Activated CD4-positive, alpha-beta T cell treated with anti-CD3 and anti-CD28 coated beads, Interleukin-2, amount 10 ng/mL, durations not matched to agents 7 days and 5 days (primary cell): ENCODE results near the gene DLGAP4. TPM values are rescaled to one million over a fixed set of nuclear protein-coding genes. Genes with fewer than 3 reads are reported as not detected.

Experiments used
- CTCF ChIA-PET: fragments of 350-600 bp; sonication (Branson Sonifier 250); formaldehyde crosslinking; loops from one replicate; lab custom pipeline; 2021; ENCODE audit warnings: antibody characterized with exemption; lab: Charles Lee
- POLR2A ChIA-PET: fragments of 350-600 bp; sonication (Branson Sonifier 250); formaldehyde crosslinking; loops from one replicate; lab custom pipeline; 2021; ENCODE audit warnings: antibody characterized with exemption; lab: Charles Lee
- DNase-seq: peaks from one replicate; pipeline ENCODE4 v3.0.0-alpha.2; 2020
- H3K27ac Mint-ChIP-seq: one replicate; pipeline ENCODE4 v1.8.0; 2021; ENCODE audit warnings: mild to moderate bottlenecking, moderate library complexity, mixed read lengths
- H3K27me3 Mint-ChIP-seq: one replicate; pipeline ENCODE4 v1.8.0; 2021; ENCODE audit warnings: mixed read lengths
- H3K36me3 Mint-ChIP-seq: one replicate; pipeline ENCODE4 v1.8.0; 2021; ENCODE audit warnings: low read depth, mixed read lengths
- H3K4me1 Mint-ChIP-seq: one replicate; pipeline ENCODE4 v1.8.0; 2021; ENCODE audit warnings: mixed read lengths
- H3K4me3 Mint-ChIP-seq: one replicate; pipeline ENCODE4 v1.8.0; 2021; ENCODE audit warnings: mild to moderate bottlenecking, moderate library complexity, mixed read lengths
- H3K9me3 Mint-ChIP-seq: one replicate; pipeline ENCODE4 v1.8.0; 2021; ENCODE audit warnings: mixed read lengths
- total RNA-seq, 2 experiments: library from RNA; stranded (reverse); gene quantifications; one replicate each; pipeline ENCODE4 v1.2.3, GENCODE V29; 2021

DLGAP4 gene
- total RNA-seq, 2 experiments from 2014 or later = 26.2 to 29.5 TPM

DNA sequence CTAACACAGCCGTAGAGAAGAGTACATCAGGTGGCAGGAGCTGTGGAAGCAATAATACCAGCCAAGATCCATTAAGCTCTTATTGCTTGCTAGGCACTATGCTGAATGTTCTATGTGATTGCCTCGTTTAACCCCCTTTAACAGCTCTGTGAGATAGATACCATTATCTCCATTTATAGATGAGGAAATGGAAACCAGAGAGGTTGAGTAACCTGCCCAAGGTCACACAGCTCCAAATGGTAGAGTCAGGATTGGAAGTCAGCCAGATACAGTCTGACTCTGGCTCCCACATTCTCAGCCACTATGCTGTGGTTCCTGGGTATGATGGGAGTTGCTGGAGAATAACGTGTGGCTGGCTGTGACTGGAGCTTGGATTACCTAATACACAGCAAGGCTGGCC lies 92.4 kb downstream of the DLGAP4 start:
- H3K27ac Mint-ChIP-seq = no peak overlapping the region
- ChIA-PET CTCF (interaction anchor here (0.6 to 1.6 kb wide), 3 partner anchors 41 to 291 kb away, joined by 3 to 12 read pairs (median 3); no protein-coding TSS in a partner anchor), POLR2A (no interaction called here)
- no peaks in the 10 kb centered on the region for H3K4me1 Mint-ChIP-seq
- DNase-seq = no peak
- peaks cover 4% of the 10 kb centered on the region for H3K9me3 Mint-ChIP-seq
- H3K36me3 Mint-ChIP-seq = no peaks in the 10 kb centered on the region
- H3K27me3 Mint-ChIP-seq = peaks cover 16% of the 10 kb centered on the region
- H3K4me3 Mint-ChIP-seq = no peak overlapping the region

DNA sequence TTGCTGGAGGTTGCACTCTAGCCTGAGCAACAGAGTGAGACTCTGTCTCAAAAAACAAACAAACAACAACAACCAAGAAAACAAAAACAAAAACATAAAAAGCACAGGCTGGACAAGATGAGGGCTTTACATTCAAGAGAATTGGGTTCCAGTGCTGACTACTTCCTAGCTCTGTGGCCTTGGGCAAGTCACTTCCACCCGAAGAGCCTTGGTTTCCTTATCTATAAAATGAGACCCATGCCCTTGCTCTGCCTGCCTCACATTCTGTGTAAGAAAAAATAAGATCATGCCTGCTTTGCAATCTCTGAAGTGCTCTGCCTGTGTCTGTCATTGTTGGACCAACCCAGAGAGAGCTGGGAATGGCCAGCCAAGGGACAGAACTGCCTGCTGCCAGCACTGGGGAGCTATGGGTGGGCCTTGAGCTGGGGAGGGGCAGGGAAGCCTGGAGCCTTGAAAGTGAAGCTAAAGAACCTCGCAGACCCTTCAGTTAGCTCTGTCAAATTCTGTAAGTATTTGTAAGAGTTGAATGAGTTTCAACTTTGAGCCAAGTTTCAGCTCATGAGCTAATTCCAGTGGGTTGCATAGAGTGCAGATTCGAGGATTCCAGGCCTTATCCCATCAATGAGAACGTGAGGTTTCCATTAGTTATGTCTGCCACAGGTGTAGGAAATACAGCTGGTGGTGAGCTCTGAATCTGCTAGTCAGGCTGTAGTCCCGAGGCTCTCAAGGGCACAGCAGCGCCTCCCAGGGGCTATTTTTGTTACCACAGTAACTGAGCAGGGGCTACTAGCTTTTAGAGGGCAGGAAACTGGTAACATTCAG lies 93.2 kb downstream of the DLGAP4 start:
- peaks cover 4% of the 10 kb centered on the region for H3K9me3 Mint-ChIP-seq
- peaks cover 16% of the 10 kb centered on the region for H3K27me3 Mint-ChIP-seq
- ChIA-PET POLR2A (no interaction called here), CTCF (interaction anchor here (0.5 to 1.6 kb wide), 8 partner anchors 9 to 407 kb away, joined by 3 to 12 read pairs (median 4); no protein-coding TSS in a partner anchor)
- DNase-seq = peak; percentile 43
- H3K27ac Mint-ChIP-seq = no peak overlapping the region
- no peaks in the 10 kb centered on the region for H3K4me1 Mint-ChIP-seq
- H3K4me3 Mint-ChIP-seq = no peak overlapping the region
- H3K36me3 Mint-ChIP-seq = no peaks in the 10 kb centered on the region

- no peak overlapping the region for H3K27ac Mint-ChIP-seq
- no peak overlapping the region for H3K4me3 Mint-ChIP-seq
- POLR2A ChIA-PET = no interaction called here
- H3K36me3 Mint-ChIP-seq = no peaks in the 10 kb centered on the region
- no peak for DNase-seq
- peaks cover 16% of the 10 kb centered on the region for H3K27me3 Mint-ChIP-seq
- H3K4me1 Mint-ChIP-seq = no peaks in the 10 kb centered on the region
- CTCF ChIA-PET = interaction anchor here (0.6 to 1.6 kb wide), 7 partner anchors 10 to 198 kb away, joined by 3 to 12 read pairs (median 4); no protein-coding TSS in a partner anchor
- H3K9me3 Mint-ChIP-seq = peaks cover 4% of the 10 kb centered on the region
Observed at GRCh38 chr20:36399969-36400545, 93.9 kb downstream of the DLGAP4 start.

GRCh38 chr20:36400909-36401735 lies 95.0 kb downstream of the DLGAP4 start:
- no peaks in the 10 kb centered on the region for H3K4me1 Mint-ChIP-seq
- CTCF ChIA-PET = no interaction called here

DNA sequence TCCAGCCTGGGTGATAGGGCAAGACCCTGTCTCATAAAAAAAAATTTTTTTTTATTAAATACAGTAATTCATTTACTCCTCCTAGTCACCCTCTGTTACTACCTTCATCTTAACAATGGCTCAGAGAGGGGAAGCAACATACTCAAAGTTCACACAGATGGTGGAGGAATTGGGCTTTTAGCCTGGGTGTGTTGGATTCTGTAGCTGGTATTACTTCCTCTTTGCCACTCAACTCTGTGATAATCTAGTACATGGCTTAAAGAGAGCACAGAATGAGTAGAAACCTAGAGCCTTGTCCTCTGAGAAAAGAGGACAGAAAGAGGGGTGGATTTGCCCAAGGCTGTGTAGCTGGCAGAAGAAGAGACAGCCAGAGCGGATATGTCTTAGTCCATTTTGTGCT lies 96.6 kb downstream of the DLGAP4 start:
- H3K9me3 Mint-ChIP-seq = no peaks in the 10 kb centered on the region
- no peak overlapping the region for H3K4me3 Mint-ChIP-seq
- ChIA-PET POLR2A (no interaction called here), CTCF (interaction anchor here (0.6 kb wide), 1 partner anchor 54 kb away, joined by 4 read pairs; no protein-coding TSS in a partner anchor)
- no peak overlapping the region for H3K27ac Mint-ChIP-seq
- no peak for DNase-seq
- peaks cover 16% of the 10 kb centered on the region for H3K27me3 Mint-ChIP-seq
- no peaks in the 10 kb centered on the region for H3K36me3 Mint-ChIP-seq
- H3K4me1 Mint-ChIP-seq = no peaks in the 10 kb centered on the region

More at GRCh38 chr20:36400909-36401735, 95.0 kb downstream of the DLGAP4 start:
- peaks cover 16% of the 10 kb centered on the region for H3K27me3 Mint-ChIP-seq
- no peak overlapping the region for H3K4me3 Mint-ChIP-seq
- peak overlapping the region; percentile 7 for H3K27ac Mint-ChIP-seq
- H3K9me3 Mint-ChIP-seq = peaks cover 4% of the 10 kb centered on the region
- POLR2A ChIA-PET = no interaction called here
- DNase-seq = no peak
- no peaks in the 10 kb centered on the region for H3K36me3 Mint-ChIP-seq

DNA sequence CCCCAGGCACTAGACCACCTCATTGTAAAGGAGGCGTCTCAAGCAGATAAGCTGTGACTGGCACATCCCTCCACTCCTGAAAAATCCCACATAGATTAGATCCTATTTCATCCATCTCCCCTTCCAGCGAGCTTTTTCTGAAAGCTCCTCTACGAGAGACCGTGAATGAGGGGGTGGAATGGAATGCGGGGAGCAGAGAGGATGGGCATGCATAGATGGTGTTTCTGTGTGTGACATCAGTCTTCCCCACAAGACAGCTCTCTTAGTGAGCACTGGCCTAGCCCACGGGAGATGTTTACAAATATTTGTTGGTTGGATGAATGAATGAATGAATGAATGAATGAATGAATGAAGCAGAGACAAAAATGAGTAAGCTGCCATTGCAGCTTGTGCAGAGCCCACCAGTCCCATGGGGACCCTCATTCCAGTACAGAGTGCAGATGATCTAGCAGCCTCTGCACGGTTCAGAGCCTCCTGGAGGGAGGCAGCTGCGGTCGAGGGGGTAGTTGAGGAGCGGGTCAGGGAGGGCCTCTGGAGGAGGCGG lies 98.4 kb downstream of the DLGAP4 start:
- no peak for DNase-seq
- peaks cover 10% of the 10 kb centered on the region for H3K27me3 Mint-ChIP-seq
- CTCF ChIA-PET = interaction anchor here (0.9 kb wide), 1 partner anchor 61 kb away, joined by 3 read pairs; no protein-coding TSS in a partner anchor
- H3K27ac Mint-ChIP-seq = no peak overlapping the region
- H3K4me1 Mint-ChIP-seq = no peaks in the 10 kb centered on the region
- H3K9me3 Mint-ChIP-seq = no peaks in the 10 kb centered on the region
- POLR2A ChIA-PET = no interaction called here
- no peaks in the 10 kb centered on the region for H3K36me3 Mint-ChIP-seq
- no peak overlapping the region for H3K4me3 Mint-ChIP-seq

- Mint-ChIP-seq H3K4me3 (no peak overlapping the region), H3K27ac (no peak overlapping the region), H3K4me1 (no peaks in the 10 kb centered on the region), H3K36me3 (no peaks in the 10 kb centered on the region), H3K27me3 (peaks cover 9% of the 10 kb centered on the region), H3K9me3 (no peaks in the 10 kb centered on the region)
- CTCF ChIA-PET = no interaction called here
- POLR2A ChIA-PET = no interaction called here
- DNase-seq = no peak
Observed at GRCh38 chr20:36405255-36405654, 99.1 kb downstream of the DLGAP4 start.

DNA sequence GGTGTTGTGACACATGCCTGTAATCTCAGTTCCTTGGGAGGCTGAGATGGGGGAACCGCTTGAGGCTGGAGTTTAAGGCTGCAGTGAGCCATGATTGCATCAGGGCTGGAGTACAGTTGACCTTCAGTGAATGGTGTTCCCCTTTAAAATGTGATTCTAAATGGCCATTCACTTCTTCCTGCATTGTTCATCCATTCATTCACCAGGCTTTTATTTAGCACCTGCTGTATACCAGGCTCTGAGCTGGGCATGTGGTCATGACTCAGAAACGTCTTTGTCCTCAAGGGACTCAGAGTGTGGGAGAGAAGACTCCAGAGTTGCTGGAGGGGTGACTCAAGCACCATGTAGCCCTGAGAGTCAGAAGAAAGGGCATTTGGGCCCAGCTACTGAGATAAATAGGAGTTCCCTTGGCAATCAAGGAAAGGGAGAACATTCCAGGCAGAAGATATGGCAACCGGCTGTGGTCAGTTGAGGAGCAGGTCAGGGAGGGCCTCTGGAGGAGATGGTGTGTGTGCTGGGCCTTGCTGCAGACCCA lies 101.1 kb downstream of the DLGAP4 start:
- Mint-ChIP-seq H3K4me1 (no peaks in the 10 kb centered on the region), H3K27ac (no peak overlapping the region), H3K27me3 (peaks cover 2% of the 10 kb centered on the region), H3K36me3 (no peaks in the 10 kb centered on the region), H3K9me3 (no peaks in the 10 kb centered on the region), H3K4me3 (no peak overlapping the region)
- DNase-seq = no peak
- ChIA-PET CTCF (no interaction called here), POLR2A (interaction anchor here (0.6 kb wide), 1 partner anchor 800 kb away, joined by 9 read pairs; no protein-coding TSS in a partner anchor)

DNA sequence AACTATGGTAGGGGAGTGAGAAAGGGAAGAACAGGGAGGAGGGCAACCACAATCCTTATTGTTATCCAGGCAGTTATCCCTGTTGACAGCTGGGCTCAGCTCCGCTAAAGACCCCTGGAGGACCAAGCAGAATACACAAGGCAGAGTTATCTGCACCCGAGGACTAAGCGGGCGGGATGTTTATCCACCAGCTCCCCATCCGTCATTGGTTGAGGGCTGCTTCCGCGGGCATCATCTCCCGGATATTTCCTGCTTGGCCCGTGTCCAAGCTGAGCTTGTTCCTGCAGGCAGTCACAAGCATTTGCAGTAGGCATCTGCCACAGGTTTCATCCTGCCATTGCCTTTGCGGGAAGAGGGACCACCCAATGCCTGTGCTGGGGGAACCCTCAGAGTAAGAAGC lies 102.1 kb downstream of the DLGAP4 start:
- Mint-ChIP-seq H3K4me1 (no peaks in the 10 kb centered on the region), H3K9me3 (no peaks in the 10 kb centered on the region), H3K27ac (no peak overlapping the region), H3K36me3 (no peaks in the 10 kb centered on the region), H3K27me3 (peaks cover 2% of the 10 kb centered on the region), H3K4me3 (no peak overlapping the region)
- DNase-seq = no peak
- ChIA-PET POLR2A (no interaction called here), CTCF (no interaction called here)

DNA sequence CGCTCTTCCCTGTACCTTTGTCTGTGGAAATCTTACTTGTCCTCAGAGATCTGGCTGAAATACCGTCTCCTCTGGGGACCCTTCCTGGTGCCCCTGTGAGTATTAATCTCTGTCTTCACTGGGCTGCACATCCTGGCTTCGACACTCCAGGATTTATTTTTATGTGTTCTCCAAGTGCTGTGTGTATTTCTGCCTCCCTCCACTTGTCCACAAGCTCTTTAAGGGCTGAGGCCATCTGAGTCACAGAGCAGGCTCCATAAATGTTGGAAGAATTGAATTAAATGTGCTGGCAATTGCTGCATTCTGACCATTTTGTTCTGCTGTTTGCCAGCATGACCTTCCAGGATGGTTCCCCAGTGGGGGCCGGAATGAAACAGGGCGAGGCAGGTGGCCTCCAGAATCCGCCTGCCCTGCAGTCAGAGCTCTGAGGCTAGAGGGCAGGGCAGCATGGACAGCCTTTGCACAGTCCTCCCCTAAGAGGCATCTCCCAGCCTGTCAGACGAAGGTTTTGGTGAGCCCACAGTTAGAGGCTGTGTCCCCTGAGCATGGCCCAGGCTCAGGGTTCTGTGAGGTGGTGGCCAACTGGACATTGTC lies 105.8 kb downstream of the DLGAP4 start:
- ChIA-PET POLR2A (no interaction called here), CTCF (interaction anchor here (1.2 kb wide), 1 partner anchor 13 kb away, joined by 3 read pairs; no protein-coding TSS in a partner anchor)
- no peaks in the 10 kb centered on the region for H3K9me3 Mint-ChIP-seq
- H3K4me3 Mint-ChIP-seq = no peak overlapping the region
- H3K27ac Mint-ChIP-seq = no peak overlapping the region
- no peaks in the 10 kb centered on the region for H3K4me1 Mint-ChIP-seq
- H3K27me3 Mint-ChIP-seq = peaks cover 2% of the 10 kb centered on the region
- no peak for DNase-seq
- no peaks in the 10 kb centered on the region for H3K36me3 Mint-ChIP-seq

- no peaks in the 10 kb centered on the region for H3K9me3 Mint-ChIP-seq
- no peak overlapping the region for H3K27ac Mint-ChIP-seq
- no peak for DNase-seq
- no peak overlapping the region for H3K4me3 Mint-ChIP-seq
- no peaks in the 10 kb centered on the region for H3K36me3 Mint-ChIP-seq
- no peaks in the 10 kb centered on the region for H3K4me1 Mint-ChIP-seq
- ChIA-PET POLR2A (no interaction called here), CTCF (no interaction called here)
- H3K27me3 Mint-ChIP-seq = peaks cover 2% of the 10 kb centered on the region
Observed at GRCh38 chr20:36415475-36416002, 109.4 kb downstream of the DLGAP4 start.

DNA sequence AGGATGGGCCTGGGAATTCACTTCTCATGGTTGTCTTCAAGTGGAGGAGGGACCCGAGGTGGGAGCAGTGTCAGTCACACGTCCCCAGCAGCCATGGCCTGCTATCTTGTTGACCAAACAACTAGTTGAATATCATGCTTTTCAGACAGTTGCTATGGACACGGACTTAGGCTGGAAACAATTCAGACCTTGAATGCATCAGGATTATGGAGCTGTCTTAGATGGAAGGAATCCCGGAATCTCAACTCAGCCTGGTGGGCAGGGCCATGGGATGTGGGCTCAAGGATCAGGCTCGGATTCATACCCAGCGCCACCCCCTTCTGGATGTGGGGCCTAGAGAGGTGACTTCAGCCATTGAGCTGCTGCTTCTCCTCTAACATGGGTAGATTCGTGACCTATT lies 112.6 kb downstream of the DLGAP4 start:
- H3K27me3 Mint-ChIP-seq = no peaks in the 10 kb centered on the region
- no peaks in the 10 kb centered on the region for H3K4me1 Mint-ChIP-seq
- ChIA-PET CTCF (no interaction called here), POLR2A (no interaction called here)
- no peaks in the 10 kb centered on the region for H3K9me3 Mint-ChIP-seq
- no peaks in the 10 kb centered on the region for H3K36me3 Mint-ChIP-seq
- no peak overlapping the region for H3K4me3 Mint-ChIP-seq
- DNase-seq = no peak
- H3K27ac Mint-ChIP-seq = no peak overlapping the region
